Sigmoid colon (tissue), 7 donors: ENCODE results near the gene SRSF2. TPM values are rescaled to one million over a fixed set of nuclear protein-coding genes. Genes with fewer than 3 reads are reported as not detected.

Source experiments
- DNase-seq: peaks from one replicate; pipeline ENCODE4 v3.0.0-alpha.2; 2019
- H3K27ac ChIP-seq, 4 donors: fragments of 200-600 bp; sonication (generic); one replicate each; pipeline ENCODE4 v1.5.1; 2016 to 2019; ENCODE audit warnings: mild to moderate bottlenecking in 1 of 4
- H3K27me3 ChIP-seq, 3 donors: fragments of 200-600 bp; sonication (generic); one replicate each; pipeline ENCODE4 v1.5.1; 2019; ENCODE audit warnings: mild to moderate bottlenecking in 1 of 3
- H3K36me3 ChIP-seq, 4 donors: fragments of 200-600 bp; sonication (generic); one replicate each; pipeline ENCODE4 v1.5.1; 2016 to 2019
- H3K4me1 ChIP-seq, 4 donors: fragments of 200-600 bp; sonication (generic); one replicate each; pipeline ENCODE4 v1.5.1; 2017 to 2019
- H3K4me3 ChIP-seq, 4 donors: fragments of 200-600 bp; sonication (generic); one replicate each; pipeline ENCODE4 v1.5.1; 2017 to 2019; ENCODE audit warnings: mild to moderate bottlenecking in 2 of 4, moderate library complexity in 1 of 4
- H3K9me3 ChIP-seq, 4 donors: fragments of 200-600 bp in 3 of 4; sonication (generic) in 3 of 4; one replicate each; pipeline versions ENCODE4 v1.5.1 to v1.6.1; 2013 to 2019
- CTCF ChIP-seq, 4 experiments: fragments of 450-650 bp in 3 of 4; fragments of 200-600 bp in 1 of 4; IDR thresholded peaks; one replicate each; pipeline ENCODE4 v1.5.1; 2016 to 2019; ENCODE audit warnings: antibody characterized with exemption in 4 of 4, mild to moderate bottlenecking in 3 of 4, moderate library complexity in 2 of 4
- EP300 ChIP-seq, 4 donors: sonication (generic); formaldehyde crosslinking; IDR thresholded peaks; one replicate each; pipeline ENCODE4 v1.6.1; 2017; ENCODE audit warnings: antibody characterized with exemption in 4 of 4
- POLR2A ChIP-seq, 2 donors: fragments of 450-650 bp; IDR thresholded peaks; one replicate each; pipeline ENCODE4 v1.6.1; 2016; ENCODE audit warnings: antibody characterized with exemption in 2 of 2, mild to moderate bottlenecking in 2 of 2, moderate library complexity in 2 of 2
- POLR2AphosphoS5 ChIP-seq, 4 donors: sonication (generic); formaldehyde crosslinking; IDR thresholded peaks; one replicate each; pipeline ENCODE4 v1.6.1; 2017; ENCODE audit warnings: antibody characterized with exemption in 4 of 4
- WGBS, 2 donors: extraction: QIAGEN DNeasy Blood & Tissue Kit; methylation state at CpG; one replicate each; pipeline ENCODE4 v1.1.7; 2013; 5-methylcytosine and 5-hydroxymethylcytosine counted together
- intact Hi-C: fragments of 100-400 bp; cut with DNase I; formaldehyde crosslinking; loops from one replicate; pipeline ENCODE4 v1.15.1; 2023
- polyA plus RNA-seq, 3 donors: library from polyadenylated mRNA; stranded (reverse); fragments of 200-250 nt; gene quantifications; one replicate each; pipeline ENCODE4 v1.2.3, GENCODE V29; 2013
- total RNA-seq, 4 donors: library from RNA; depleted of rRNA; stranded (reverse); fragments of >200 nt; gene quantifications; one replicate each; pipeline ENCODE4 v1.1.0, GENCODE V29; 2016
- donor health status: healthy with polysubstance abuse.
- donor health status: Bipolar disorder and iron deficiency.
- donor health status: healthy.

The SRSF2 gene
- total and polyA plus RNA-seq, 7 donors, result 87.9 to 229 (median 126) TPM

GRCh38 chr17:76727745-76728456 lies 9.2 kb downstream of the SRSF2 start:
- Histone ChIP-seq H3K4me1 (peaks cover 0 to 78% (median 63%) of the 10 kb centered on the region in 4 donors), H3K36me3 (peaks cover 9 to 42% (median 22%) of the 10 kb centered on the region in 4 donors), H3K9me3 (no peaks in the 10 kb centered on the region), H3K27ac (peak overlapping the region; percentile 98 to 100 (median 100)), H3K4me3 (peak overlapping the region; percentile 79 to 95 (median 86)), H3K27me3 (no peaks in the 10 kb centered on the region)
- TF ChIP-seq EP300 (IDR thresholded peaks at IDR 0.05) (no peak), POLR2AphosphoS5 (IDR thresholded peaks at IDR 0.05) (no peak), POLR2A (IDR thresholded peaks at IDR 0.05) (no peak), CTCF (IDR thresholded peaks at IDR 0.05) (no peak)
- intact Hi-C loops, result loop anchor here (5.0 kb wide), 1 partner anchor 41 kb away; no protein-coding TSS in a partner anchor
- 39 to 56% methylated on average over 18 of the region's 18 CpGs for WGBS, 2 donors
- DNase-seq, result peak; percentile 66

- intact Hi-C loops, result loop anchor here (5.0 kb wide), 1 partner anchor 40 kb away; no protein-coding TSS in a partner anchor
- DNase-seq, result peak; percentile 95
- no peaks in the 10 kb centered on the region for H3K9me3 ChIP-seq
Observed at GRCh38 chr17:76726776-76727718, 10.1 kb downstream of the SRSF2 start, which contains the start of gene METTL23. TSS of gene METTL23 (plus strand) at chr17:76726839. CDS start at chr17:76729711, 2,872 bp downstream.

GRCh38 chr17:76726231-76726775 lies 10.8 kb downstream of the SRSF2 start, which contains the start of gene JMJD6:
TSS of gene JMJD6 (minus strand) at chr17:76726606. CDS start at chr17:76726475, 131 bp downstream.
- WGBS, 2 donors, result 0% methylated on average over 60 of the region's 60 CpGs
- H3K36me3 ChIP-seq, result peaks cover 13 to 40% (median 35%) of the 10 kb centered on the region in 4 donors
- peak within 1 kb of the TSS; percentile 79 to 95 (median 86) for H3K4me3 ChIP-seq
- peaks cover 0 to 73% (median 58%) of the 10 kb centered on the region in 4 donors for H3K4me1 ChIP-seq
- intact Hi-C loops, result loop anchor here (5.0 kb wide), 1 partner anchor 39 kb away; no protein-coding TSS in a partner anchor
- DNase-seq, result peak; percentile 99
- peak within 1 kb of the TSS; percentile 98 to 100 (median 100) for H3K27ac ChIP-seq
- no peaks in the 10 kb centered on the region for H3K9me3 ChIP-seq
- H3K27me3 ChIP-seq, result no peaks in the 10 kb centered on the region
- TF ChIP-seq POLR2AphosphoS5 (IDR thresholded peaks at IDR 0.05) (peak; percentile 91 to 99 (median 98)), CTCF (IDR thresholded peaks at IDR 0.05) (no peak), POLR2A (IDR thresholded peaks at IDR 0.05) (peak; percentile 95 to 97), EP300 (IDR thresholded peaks at IDR 0.05) (peak in 2 of 4 donors; percentile 29 to 54)

More at GRCh38 chr17:76726776-76727718, 10.1 kb downstream of the SRSF2 start, which contains the start of gene METTL23:
- WGBS, 2 donors, result 1% methylated on average over 71 of the region's 71 CpGs
- Histone ChIP-seq H3K4me3 (peak within 1 kb of the TSS; percentile 79 to 95 (median 86)), H3K36me3 (peaks cover 5 to 40% (median 27%) of the 10 kb centered on the region in 4 donors), H3K27me3 (no peaks in the 10 kb centered on the region), H3K27ac (peak within 1 kb of the TSS; percentile 98 to 100 (median 100)), H3K4me1 (peaks cover 0 to 75% (median 59%) of the 10 kb centered on the region in 4 donors)
- TF ChIP-seq EP300 (IDR thresholded peaks at IDR 0.05) (no peak), POLR2A (IDR thresholded peaks at IDR 0.05) (no peak), POLR2AphosphoS5 (IDR thresholded peaks at IDR 0.05) (peak in 3 of 4 donors; percentile 74 to 94 (median 92)), CTCF (IDR thresholded peaks at IDR 0.05) (peak; percentile 25 to 76 (median 58))
